ENCODE data around the gene ARHGAP45. TPM values are rescaled to one million over a fixed set of nuclear protein-coding genes. Genes with fewer than 3 reads are reported as not detected.

The ARHGAP45 gene
- total RNA-seq, 1 donor from 2014 or later: 4.5 TPM

GRCh38 chr19:1097810-1098176 is 30.8 kb downstream of the ARHGAP45 start:
- H3K4me3 Mint-ChIP-seq: peak overlapping the region; percentile 47
- H3K9me3 Mint-ChIP-seq: no peaks in the 10 kb centered on the region
- TF ChIP-seq CTCF (conservative IDR thresholded peaks at IDR 0.05): no peak
- no peaks in the 10 kb centered on the region for H3K27me3 Mint-ChIP-seq
- H3K4me1 Mint-ChIP-seq (ENCODE audit: unreplicated experiment): peaks cover 18% of the 10 kb centered on the region
- peak overlapping the region; percentile 91 for H3K27ac Mint-ChIP-seq
- no peaks in the 10 kb centered on the region for H3K36me3 Mint-ChIP-seq
- no peak for DNase-seq (ENCODE audit: extremely low spot score, unreplicated experiment)

GRCh38 chr19:1098177-1099051 is 31.4 kb downstream of the ARHGAP45 start:
- Mint-ChIP-seq H3K4me3 (peak overlapping the region; percentile 70), H3K9me3 (no peaks in the 10 kb centered on the region), H3K27me3 (no peaks in the 10 kb centered on the region), H3K27ac (peak overlapping the region; percentile 91), H3K36me3 (no peaks in the 10 kb centered on the region), H3K4me1 (ENCODE audit: unreplicated experiment) (peaks cover 18% of the 10 kb centered on the region)
- no peak for DNase-seq (ENCODE audit: extremely low spot score, unreplicated experiment)
- TF ChIP-seq CTCF (conservative IDR thresholded peaks at IDR 0.05): no peak

- H3K27ac Mint-ChIP-seq: peak overlapping the region; percentile 81
- H3K4me3 Mint-ChIP-seq: peak overlapping the region; percentile 52
- no peaks in the 10 kb centered on the region for H3K36me3 Mint-ChIP-seq
- DNase-seq (ENCODE audit: extremely low spot score, unreplicated experiment): no peak
- peaks cover 14% of the 10 kb centered on the region for H3K4me1 Mint-ChIP-seq (ENCODE audit: unreplicated experiment)
- H3K9me3 Mint-ChIP-seq: no peaks in the 10 kb centered on the region
- H3K27me3 Mint-ChIP-seq: no peaks in the 10 kb centered on the region
- TF ChIP-seq CTCF (conservative IDR thresholded peaks at IDR 0.05): no peak
Measured at GRCh38 chr19:1101337-1101698, 34.4 kb downstream of the ARHGAP45 start.

DNA sequence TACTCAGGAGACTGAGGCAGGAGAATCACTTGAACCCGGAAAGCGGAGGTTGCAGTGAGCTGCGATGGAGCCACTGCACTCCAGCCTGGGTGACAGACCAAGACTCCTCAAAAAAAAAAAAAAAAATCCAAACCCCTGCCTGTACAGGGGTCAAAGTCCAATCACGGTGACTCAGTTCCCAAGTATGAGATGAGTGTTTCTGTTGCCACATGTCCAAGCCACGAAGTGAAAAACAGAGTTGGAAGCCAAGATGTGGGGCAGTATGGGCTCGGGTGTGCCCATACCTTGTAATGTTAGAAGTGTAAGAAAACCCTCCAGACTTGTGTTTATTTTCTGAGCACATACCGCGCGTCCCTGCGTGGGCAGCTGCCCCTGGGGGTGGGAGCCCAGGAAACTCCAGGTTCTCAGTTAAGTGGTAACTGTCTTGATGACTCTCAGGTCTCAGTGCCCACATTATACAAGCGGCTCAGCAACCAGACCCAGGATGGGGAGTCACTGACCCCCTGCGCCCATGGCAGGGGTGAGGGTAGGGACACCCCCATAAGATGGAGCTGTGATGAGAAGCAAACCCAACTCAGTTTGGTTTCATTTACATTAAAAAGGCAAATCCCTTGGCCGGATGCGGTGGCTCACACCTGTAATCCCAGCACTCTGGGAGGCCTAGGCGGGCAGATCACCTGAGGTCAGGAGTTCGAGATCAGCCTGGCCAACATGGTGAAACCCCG is 35.6 kb downstream of the ARHGAP45 start:
- Mint-ChIP-seq H3K27ac (peak overlapping the region; percentile 64), H3K27me3 (no peaks in the 10 kb centered on the region), H3K9me3 (no peaks in the 10 kb centered on the region), H3K36me3 (no peaks in the 10 kb centered on the region), H3K4me1 (ENCODE audit: unreplicated experiment) (peaks cover 14% of the 10 kb centered on the region), H3K4me3 (peak overlapping the region; percentile 20)
- no peak for TF ChIP-seq CTCF (conservative IDR thresholded peaks at IDR 0.05)
- no peak for DNase-seq (ENCODE audit: extremely low spot score, unreplicated experiment)

GRCh38 chr19:1103132-1103707 is 36.3 kb downstream of the ARHGAP45 start:
- peak overlapping the region; percentile 64 for H3K27ac Mint-ChIP-seq

More at GRCh38 chr19:1103132-1103707, 36.3 kb downstream of the ARHGAP45 start:
- DNase-seq (ENCODE audit: extremely low spot score, unreplicated experiment): no peak
- H3K9me3 Mint-ChIP-seq: no peaks in the 10 kb centered on the region
- TF ChIP-seq CTCF (conservative IDR thresholded peaks at IDR 0.05): no peak
- peak overlapping the region; percentile 61 for H3K4me3 Mint-ChIP-seq
- H3K27me3 Mint-ChIP-seq: no peaks in the 10 kb centered on the region
- H3K36me3 Mint-ChIP-seq: no peaks in the 10 kb centered on the region
- peaks cover 14% of the 10 kb centered on the region for H3K4me1 Mint-ChIP-seq (ENCODE audit: unreplicated experiment)
